ENCODE data around the gene TP63. TPM values are rescaled to one million over a fixed set of nuclear protein-coding genes. Genes with fewer than 3 reads are reported as not detected.

The TP63 gene
- polyA plus RNA-seq, 1 experiment: not detected

DNA sequence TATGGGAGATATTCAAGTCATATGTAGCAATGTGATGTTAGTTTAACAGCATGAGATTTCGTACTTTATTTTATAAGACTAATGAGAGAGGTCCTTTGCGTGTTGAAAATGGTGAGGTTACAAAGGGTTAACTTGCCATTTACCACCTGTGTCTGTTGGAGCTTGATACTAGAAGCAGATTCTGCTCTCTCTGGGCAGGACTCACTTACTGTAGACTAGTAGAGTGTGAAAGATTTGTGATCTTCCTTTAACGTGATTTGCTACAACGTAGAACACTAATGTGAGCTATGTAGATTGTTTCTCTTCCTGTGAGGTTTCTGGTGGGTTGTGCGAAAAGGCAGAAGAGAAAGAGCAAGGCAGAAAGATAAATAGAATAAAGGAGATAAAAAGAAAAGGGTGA lies 1.1 kb downstream of the TP63 start:
- Histone ChIP-seq H3K27me3 (ENCODE audit: control insufficient read depth, insufficient read depth, low read length) (peaks cover 3% of the 10 kb centered on the region), H3K27ac (ENCODE audit: low read depth, low read length) (no peak overlapping the region), H3K4me3 (ENCODE audit: low read depth, low read length) (no peak overlapping the region), H3K9me3 (ENCODE audit: control insufficient read depth, insufficient read depth, low read length) (no peaks in the 10 kb centered on the region)
- no peak for DNase-seq (ENCODE audit: low read depth, low spot score)
- TF ChIP-seq, protein P1, sequence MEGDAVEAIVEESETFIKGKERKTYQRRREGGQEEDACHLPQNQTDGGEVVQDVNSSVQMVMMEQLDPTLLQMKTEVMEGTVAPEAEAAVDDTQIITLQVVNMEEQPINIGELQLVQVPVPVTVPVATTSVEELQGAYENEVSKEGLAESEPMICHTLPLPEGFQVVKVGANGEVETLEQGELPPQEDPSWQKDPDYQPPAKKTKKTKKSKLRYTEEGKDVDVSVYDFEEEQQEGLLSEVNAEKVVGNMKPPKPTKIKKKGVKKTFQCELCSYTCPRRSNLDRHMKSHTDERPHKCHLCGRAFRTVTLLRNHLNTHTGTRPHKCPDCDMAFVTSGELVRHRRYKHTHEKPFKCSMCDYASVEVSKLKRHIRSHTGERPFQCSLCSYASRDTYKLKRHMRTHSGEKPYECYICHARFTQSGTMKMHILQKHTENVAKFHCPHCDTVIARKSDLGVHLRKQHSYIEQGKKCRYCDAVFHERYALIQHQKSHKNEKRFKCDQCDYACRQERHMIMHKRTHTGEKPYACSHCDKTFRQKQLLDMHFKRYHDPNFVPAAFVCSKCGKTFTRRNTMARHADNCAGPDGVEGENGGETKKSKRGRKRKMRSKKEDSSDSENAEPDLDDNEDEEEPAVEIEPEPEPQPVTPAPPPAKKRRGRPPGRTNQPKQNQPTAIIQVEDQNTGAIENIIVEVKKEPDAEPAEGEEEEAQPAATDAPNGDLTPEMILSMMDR (IDR thresholded peaks at IDR 0.05; ENCODE audit: low read depth, low read length): no peak
- CTCF ChIA-PET: no interaction called here
- POLR2A ChIA-PET: no interaction called here

DNA sequence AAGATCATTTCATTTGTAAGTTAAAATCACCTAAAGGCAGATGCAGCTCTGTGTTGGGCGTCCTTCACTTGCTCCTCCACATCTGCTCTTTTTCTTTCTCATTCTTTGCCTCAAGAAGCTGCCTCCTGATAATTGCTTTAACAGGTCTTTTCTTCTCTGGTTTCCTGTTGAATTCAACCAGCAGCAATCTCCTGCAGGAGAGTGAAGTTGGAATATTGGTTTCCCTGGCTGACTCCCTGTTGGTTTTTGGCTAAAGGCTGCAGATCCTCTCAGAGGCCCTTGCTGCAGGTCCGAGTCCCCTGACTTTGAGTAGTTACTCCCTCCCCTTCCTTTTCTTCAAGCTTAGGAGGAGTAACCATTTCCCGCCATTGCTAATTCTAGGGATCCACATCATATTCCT lies 4.2 kb downstream of the TP63 start:
- Histone ChIP-seq H3K4me3 (ENCODE audit: low read depth, low read length) (no peak overlapping the region), H3K9me3 (ENCODE audit: control insufficient read depth, insufficient read depth, low read length) (no peaks in the 10 kb centered on the region), H3K27ac (ENCODE audit: low read depth, low read length) (no peak overlapping the region), H3K27me3 (ENCODE audit: control insufficient read depth, insufficient read depth, low read length) (peaks cover 3% of the 10 kb centered on the region)
- TF ChIP-seq, protein P1 (IDR thresholded peaks at IDR 0.05; ENCODE audit: low read depth, low read length): no peak
- POLR2A ChIA-PET: no interaction called here
- no peak for DNase-seq (ENCODE audit: low read depth, low spot score)
- CTCF ChIA-PET: no interaction called here

DNA sequence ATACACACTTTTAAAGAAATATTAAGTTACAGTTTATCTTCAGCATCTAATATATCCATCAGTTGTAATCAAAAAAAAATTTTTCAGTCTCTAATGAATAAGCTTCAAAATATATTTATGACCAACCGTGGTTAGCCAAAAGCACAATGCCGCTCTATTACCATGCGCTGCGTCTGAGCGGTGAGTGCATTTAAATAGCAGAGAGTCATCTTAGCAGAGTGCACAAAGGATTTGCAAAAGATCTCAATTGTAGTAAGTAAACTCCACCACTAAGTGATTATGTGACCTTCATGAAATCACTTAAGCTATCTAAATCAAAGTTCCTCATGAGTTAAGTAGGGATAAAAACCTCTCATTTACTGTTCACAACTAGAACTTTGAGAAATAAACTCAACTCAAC lies 4.9 kb downstream of the TP63 start:
- no peak overlapping the region for H3K4me3 ChIP-seq (ENCODE audit: low read depth, low read length)
- H3K27me3 ChIP-seq (ENCODE audit: control insufficient read depth, insufficient read depth, low read length): peaks cover 3% of the 10 kb centered on the region
- CTCF ChIA-PET: interaction anchor here (0.6 kb wide), 1 partner anchor 129 kb away, joined by 3 read pairs; no protein-coding TSS in a partner anchor
- H3K27ac ChIP-seq (ENCODE audit: low read depth, low read length): no peak overlapping the region
- DNase-seq (ENCODE audit: low read depth, low spot score): no peak
- H3K9me3 ChIP-seq (ENCODE audit: control insufficient read depth, insufficient read depth, low read length): no peaks in the 10 kb centered on the region
- TF ChIP-seq, protein P1 (IDR thresholded peaks at IDR 0.05; ENCODE audit: low read depth, low read length): no peak
- POLR2A ChIA-PET: no interaction called here

DNA sequence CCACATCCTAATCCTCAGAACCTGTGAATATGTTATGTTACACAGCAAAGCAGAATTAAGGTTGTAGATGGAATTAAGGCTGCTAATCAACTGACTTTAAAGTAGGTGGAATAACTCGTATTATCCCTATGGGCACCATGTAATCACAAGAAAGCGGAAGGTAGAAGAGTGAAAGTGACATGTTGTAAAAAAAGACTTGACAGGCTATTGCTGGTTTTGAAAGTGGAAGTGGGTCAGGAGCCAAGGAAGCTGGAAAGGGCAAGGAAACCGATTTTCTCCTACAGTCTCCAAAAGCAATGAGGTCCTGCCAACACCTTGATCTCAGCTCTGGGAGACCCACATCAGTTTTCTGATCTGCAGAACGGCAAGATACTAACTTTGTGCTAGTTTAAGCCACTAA lies 6.6 kb downstream of the TP63 start:
- no peak overlapping the region for H3K4me3 ChIP-seq (ENCODE audit: low read depth, low read length)
- no peak overlapping the region for H3K27ac ChIP-seq (ENCODE audit: low read depth, low read length)
- TF ChIP-seq, protein P1 (IDR thresholded peaks at IDR 0.05; ENCODE audit: low read depth, low read length): no peak
- CTCF ChIA-PET: no interaction called here
- POLR2A ChIA-PET: no interaction called here
- peaks cover 3% of the 10 kb centered on the region for H3K27me3 ChIP-seq (ENCODE audit: control insufficient read depth, insufficient read depth, low read length)
- no peaks in the 10 kb centered on the region for H3K9me3 ChIP-seq (ENCODE audit: control insufficient read depth, insufficient read depth, low read length)
- DNase-seq (ENCODE audit: low read depth, low spot score): no peak

DNA sequence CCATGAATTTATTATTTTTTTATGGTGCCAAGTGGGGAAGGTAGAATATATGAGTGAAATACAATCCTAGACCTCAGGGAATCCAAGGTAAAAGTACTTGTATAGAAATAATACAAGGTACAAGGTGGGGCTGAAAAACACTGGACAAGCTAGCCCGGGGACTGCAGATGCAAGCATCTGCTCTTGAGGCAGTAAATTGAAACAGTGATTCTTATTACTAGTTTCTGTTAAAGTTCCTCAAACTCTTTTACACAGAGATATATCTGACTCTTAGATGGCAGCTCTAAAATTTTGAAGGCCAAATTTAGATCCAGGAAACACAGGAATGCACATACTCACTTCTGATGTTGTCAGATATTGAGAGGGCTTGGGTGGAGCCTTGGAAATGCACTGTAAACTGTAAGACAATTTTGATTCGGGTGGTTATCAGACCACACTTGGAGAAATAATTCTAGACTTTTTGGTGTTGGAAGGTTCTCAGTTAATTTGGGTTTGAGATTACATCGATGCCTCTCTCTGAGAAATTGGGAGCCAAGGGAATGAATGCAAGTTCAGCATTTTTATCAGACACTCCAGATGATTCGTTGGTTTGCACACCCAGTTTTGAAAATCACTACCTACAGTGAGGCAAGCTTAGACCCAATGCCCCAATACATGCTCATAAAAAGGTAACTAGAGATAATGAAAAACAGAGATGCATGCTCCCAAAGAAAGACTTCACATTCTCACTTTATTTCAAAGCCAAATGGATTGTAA lies 7.3 kb downstream of the TP63 start:
- H3K27ac ChIP-seq (ENCODE audit: low read depth, low read length): no peak overlapping the region
- no peaks in the 10 kb centered on the region for H3K9me3 ChIP-seq (ENCODE audit: control insufficient read depth, insufficient read depth, low read length)
- peaks cover 3% of the 10 kb centered on the region for H3K27me3 ChIP-seq (ENCODE audit: control insufficient read depth, insufficient read depth, low read length)
- ChIA-PET CTCF (no interaction called here), POLR2A (no interaction called here)
- TF ChIP-seq, protein P1 (IDR thresholded peaks at IDR 0.05; ENCODE audit: low read depth, low read length): no peak
- no peak overlapping the region for H3K4me3 ChIP-seq (ENCODE audit: low read depth, low read length)
- DNase-seq (ENCODE audit: low read depth, low spot score): no peak

Measured in AG04450 (cell line).